Measurements from ENCODE around the gene GGTA1. TPM values are rescaled to one million over a fixed set of nuclear protein-coding genes. Genes with fewer than 3 reads are reported as not detected.

Gene GGTA1
- total and polyA plus RNA-seq, 4 donors = 2.4 to 3.3 (median 2.8) TPM

DNA sequence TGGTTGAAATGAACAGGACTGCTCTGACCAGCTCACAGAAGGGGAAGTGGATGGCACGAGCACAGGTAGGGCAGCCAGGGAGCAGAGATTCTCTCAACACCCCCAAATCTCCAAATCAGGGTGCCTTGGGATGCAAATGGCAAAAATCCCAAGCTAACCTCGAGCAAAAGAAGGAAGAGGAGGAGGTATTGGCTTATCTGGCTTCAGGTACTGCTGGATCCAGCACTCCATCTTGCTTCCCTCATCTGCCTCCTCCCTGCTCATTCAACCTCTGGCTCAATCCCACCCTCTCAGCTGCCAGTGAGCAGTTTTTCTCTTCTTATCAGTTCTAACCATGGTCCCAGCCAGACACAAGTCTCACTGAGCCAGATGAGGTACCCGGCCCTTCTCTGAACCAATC, 41.6 kb upstream of the GGTA1 start (continued):
- TF ChIP-seq, protein P1, sequence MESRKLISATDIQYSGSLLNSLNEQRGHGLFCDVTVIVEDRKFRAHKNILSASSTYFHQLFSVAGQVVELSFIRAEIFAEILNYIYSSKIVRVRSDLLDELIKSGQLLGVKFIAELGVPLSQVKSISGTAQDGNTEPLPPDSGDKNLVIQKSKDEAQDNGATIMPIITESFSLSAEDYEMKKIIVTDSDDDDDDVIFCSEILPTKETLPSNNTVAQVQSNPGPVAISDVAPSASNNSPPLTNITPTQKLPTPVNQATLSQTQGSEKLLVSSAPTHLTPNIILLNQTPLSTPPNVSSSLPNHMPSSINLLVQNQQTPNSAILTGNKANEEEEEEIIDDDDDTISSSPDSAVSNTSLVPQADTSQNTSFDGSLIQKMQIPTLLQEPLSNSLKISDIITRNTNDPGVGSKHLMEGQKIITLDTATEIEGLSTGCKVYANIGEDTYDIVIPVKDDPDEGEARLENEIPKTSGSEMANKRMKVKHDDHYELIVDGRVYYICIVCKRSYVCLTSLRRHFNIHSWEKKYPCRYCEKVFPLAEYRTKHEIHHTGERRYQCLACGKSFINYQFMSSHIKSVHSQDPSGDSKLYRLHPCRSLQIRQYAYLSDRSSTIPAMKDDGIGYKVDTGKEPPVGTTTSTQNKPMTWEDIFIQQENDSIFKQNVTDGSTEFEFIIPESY (IDR thresholded peaks at IDR 0.05) = no peak
- no peak for TF ChIP-seq EGR1 (IDR thresholded peaks at IDR 0.05; ENCODE audit: low read depth in 2 of 2)
- TF ChIP-seq RAD21 (IDR thresholded peaks at IDR 0.05) = no peak

DNA sequence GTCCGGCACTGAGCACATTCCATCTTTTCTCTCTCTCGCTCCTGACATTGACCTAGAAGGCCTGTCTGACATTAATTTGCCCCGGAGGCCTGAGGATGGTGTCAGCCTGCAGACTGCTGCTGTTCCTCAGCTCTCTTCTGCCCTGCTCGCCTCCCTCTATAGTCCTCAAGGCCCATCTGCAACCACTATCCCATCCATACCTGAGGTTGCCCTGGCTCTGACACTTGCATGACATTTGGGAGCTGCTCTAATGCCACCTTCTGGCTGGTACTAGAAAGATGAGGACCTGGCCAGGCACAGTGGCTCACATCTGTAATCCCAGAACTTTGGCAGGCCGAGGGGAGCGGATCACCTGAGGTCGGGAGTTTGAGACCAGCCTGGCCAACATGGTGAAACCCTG, 38.6 kb upstream of the GGTA1 start:
- Histone ChIP-seq H3K4me1 (ENCODE audit: control insufficient read depth in 4 of 4, insufficient read depth in 4 of 4, low read length in 3 of 4) (no peaks in the 10 kb centered on the region), H3K27me3 (ENCODE audit: control insufficient read depth in 4 of 4, insufficient read depth in 4 of 4, low read length in 3 of 4) (no peaks in the 10 kb centered on the region), H3K9ac (ENCODE audit: low read depth in 1 of 2, low read length in 2 of 2) (no peak overlapping the region), H3K27ac (ENCODE audit: low read depth in 1 of 2, low read length in 2 of 2) (no peak overlapping the region), H3K4me3 (ENCODE audit: low read depth in 1 of 3, low read length in 3 of 3) (no peak overlapping the region), H3K36me3 (ENCODE audit: control insufficient read depth in 4 of 4, insufficient read depth in 3 of 4, low read depth in 1 of 4, low read length in 3 of 4) (no peaks in the 10 kb centered on the region), H3K9me3 (ENCODE audit: control insufficient read depth in 4 of 4, low read length in 3 of 4) (no peaks in the 10 kb centered on the region)
- DNase-seq (ENCODE audit: low spot score) = no peak
- TF ChIP-seq, protein P1 (IDR thresholded peaks at IDR 0.05) = no peak
- peak; percentile 24 to 57 for TF ChIP-seq RAD21 (IDR thresholded peaks at IDR 0.05)
- 86% methylated on average over 7 of the region's 7 CpGs for WGBS

DNA sequence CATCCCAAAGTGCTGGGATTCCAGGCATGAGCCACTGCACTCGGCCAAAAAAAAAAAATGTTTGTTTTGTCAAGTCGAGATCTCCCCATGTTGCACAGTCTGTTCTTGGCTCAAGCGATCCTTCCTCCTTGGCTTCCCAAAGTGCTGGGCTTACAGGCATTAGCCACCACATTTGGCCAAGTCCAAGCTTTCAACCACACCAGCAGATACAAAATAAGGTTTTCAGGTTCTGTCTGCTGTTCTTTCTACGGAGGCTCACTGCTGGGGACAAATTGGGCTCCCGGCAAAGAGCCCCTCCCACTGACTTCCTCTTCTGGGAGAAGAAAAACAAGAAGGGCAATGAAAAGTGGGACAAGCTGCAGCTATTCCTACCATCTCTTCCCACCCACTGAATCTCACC, 37.6 kb upstream of the GGTA1 start:
- DNase-seq (ENCODE audit: low spot score) = no peak
- no peak overlapping the region for H3K9ac ChIP-seq (ENCODE audit: low read depth in 1 of 2, low read length in 2 of 2)

More for the DNA sequence above, 37.6 kb upstream of the GGTA1 start:
- Histone ChIP-seq H3K4me1 (ENCODE audit: control insufficient read depth in 4 of 4, insufficient read depth in 4 of 4, low read length in 3 of 4) (no peaks in the 10 kb centered on the region), H3K9me3 (ENCODE audit: control insufficient read depth in 4 of 4, low read length in 3 of 4) (no peaks in the 10 kb centered on the region), H3K36me3 (ENCODE audit: control insufficient read depth in 4 of 4, insufficient read depth in 3 of 4, low read depth in 1 of 4, low read length in 3 of 4) (no peaks in the 10 kb centered on the region), H3K4me3 (ENCODE audit: low read depth in 1 of 3, low read length in 3 of 3) (no peak overlapping the region), H3K27me3 (ENCODE audit: control insufficient read depth in 4 of 4, insufficient read depth in 4 of 4, low read length in 3 of 4) (no peaks in the 10 kb centered on the region), H3K27ac (ENCODE audit: low read depth in 1 of 2, low read length in 2 of 2) (no peak overlapping the region)
- 51% methylated on average over 5 of the region's 5 CpGs for WGBS
- TF ChIP-seq FOXA2 (IDR thresholded peaks at IDR 0.05) (no peak), EGR1 (IDR thresholded peaks at IDR 0.05; ENCODE audit: low read depth in 2 of 2) (no peak), GABPA (IDR thresholded peaks at IDR 0.05 in 1 of 2, conservative IDR thresholded peaks at IDR 0.05 in 1 of 2) (no peak)
- TF ChIP-seq, protein P2, sequence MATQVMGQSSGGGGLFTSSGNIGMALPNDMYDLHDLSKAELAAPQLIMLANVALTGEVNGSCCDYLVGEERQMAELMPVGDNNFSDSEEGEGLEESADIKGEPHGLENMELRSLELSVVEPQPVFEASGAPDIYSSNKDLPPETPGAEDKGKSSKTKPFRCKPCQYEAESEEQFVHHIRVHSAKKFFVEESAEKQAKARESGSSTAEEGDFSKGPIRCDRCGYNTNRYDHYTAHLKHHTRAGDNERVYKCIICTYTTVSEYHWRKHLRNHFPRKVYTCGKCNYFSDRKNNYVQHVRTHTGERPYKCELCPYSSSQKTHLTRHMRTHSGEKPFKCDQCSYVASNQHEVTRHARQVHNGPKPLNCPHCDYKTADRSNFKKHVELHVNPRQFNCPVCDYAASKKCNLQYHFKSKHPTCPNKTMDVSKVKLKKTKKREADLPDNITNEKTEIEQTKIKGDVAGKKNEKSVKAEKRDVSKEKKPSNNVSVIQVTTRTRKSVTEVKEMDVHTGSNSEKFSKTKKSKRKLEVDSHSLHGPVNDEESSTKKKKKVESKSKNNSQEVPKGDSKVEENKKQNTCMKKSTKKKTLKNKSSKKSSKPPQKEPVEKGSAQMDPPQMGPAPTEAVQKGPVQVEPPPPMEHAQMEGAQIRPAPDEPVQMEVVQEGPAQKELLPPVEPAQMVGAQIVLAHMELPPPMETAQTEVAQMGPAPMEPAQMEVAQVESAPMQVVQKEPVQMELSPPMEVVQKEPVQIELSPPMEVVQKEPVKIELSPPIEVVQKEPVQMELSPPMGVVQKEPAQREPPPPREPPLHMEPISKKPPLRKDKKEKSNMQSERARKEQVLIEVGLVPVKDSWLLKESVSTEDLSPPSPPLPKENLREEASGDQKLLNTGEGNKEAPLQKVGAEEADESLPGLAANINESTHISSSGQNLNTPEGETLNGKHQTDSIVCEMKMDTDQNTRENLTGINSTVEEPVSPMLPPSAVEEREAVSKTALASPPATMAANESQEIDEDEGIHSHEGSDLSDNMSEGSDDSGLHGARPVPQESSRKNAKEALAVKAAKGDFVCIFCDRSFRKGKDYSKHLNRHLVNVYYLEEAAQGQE (IDR thresholded peaks at IDR 0.05) = no peak
